ENCODE measurements around the gene TPST2. TPM values are rescaled to one million over a fixed set of nuclear protein-coding genes. Genes with fewer than 3 reads are reported as not detected.
A peak's percentile ranks its signal among the peaks of the same experiment; 100 is the strongest.

Gene TPST2
- total and polyA plus RNA-seq, 9 of the 15 experiments (the other 6 are each of a cell fraction or from before 2014, with no cell fraction given) = 14.2 to 123 (median 60.1) TPM

GRCh38 chr22:26610996-26611395 is 21.1 kb upstream of the TPST2 start:
- Histone ChIP-seq H3K4me2 (ENCODE audit: insufficient read depth, low read length) (no peak overlapping the region), H2AFZ (ENCODE audit: low read depth, low read length) (no peak overlapping the region), H3K36me3 (ENCODE audit: control insufficient read depth, insufficient read depth, low read length) (no peaks in the 10 kb centered on the region), H3K4me3 (no peak overlapping the region), H3K27ac (ENCODE audit: extremely low read depth, low read depth, low read length) (no peak overlapping the region), H3K9ac (ENCODE audit: insufficient read depth in 1 of 2, low read depth in 2 of 2, low read length in 2 of 2) (no peak overlapping the region; a peak in 1 of 4 replicates), H4K20me1 (replicated peaks; ENCODE audit: control insufficient read depth, insufficient read depth, low read length) (no peaks in the 10 kb centered on the region), H3K4me1 (replicated peaks in 1 of 2; ENCODE audit: control insufficient read depth in 2 of 2, insufficient read depth in 2 of 2, low read length in 2 of 2) (peaks cover 11 to 16% of the 10 kb centered on the region in 2 experiments; a peak in 4 of 5 replicates), H3K9me3 (replicated peaks; ENCODE audit: control insufficient read depth, insufficient read depth, low read depth, low read length) (no peaks in the 10 kb centered on the region), H3K9me1 (ENCODE audit: control insufficient read depth, insufficient read depth, low read length) (no peaks in the 10 kb centered on the region), H3K79me2 (ENCODE audit: control insufficient read depth, insufficient read depth, low read length) (no peaks in the 10 kb centered on the region), H3K27me3 (ENCODE audit: control insufficient read depth in 2 of 2, insufficient read depth in 2 of 2, low read length in 2 of 2) (no peaks in the 10 kb centered on the region)
- intact Hi-C loops (cut with micrococcal nuclease) = no loop called here
- ChIA-PET POLR2A (no interaction called here), CTCF (ENCODE audit: low intra/inter-chr PET ratio) (no interaction called here)
- ATAC-seq (no peak), FAIRE-seq (no peak), DNase-seq (ENCODE audit: extremely low read depth in 1 of 4, low spot score in 3 of 4) (peak in 2 of 4 experiments; percentile 35 to 42)
- no TSS peak for BruUV-seq (replicated peaks)
- no peak for TF ChIP-seq SFPQ (IDR thresholded peaks at IDR 0.05; ENCODE audit: low read depth, low read length)
- peak in 1 of 2 experiments; percentile 33; a peak in 1 of 4 replicates for TF ChIP-seq RCOR1 (IDR thresholded peaks at IDR 0.05; ENCODE audit: borderline replicate concordance in 1 of 2, low read depth in 2 of 2, low read length in 2 of 2)
- TF ChIP-seq EP400 (IDR thresholded peaks at IDR 0.05) = no peak
- TF ChIP-seq, protein P1, sequence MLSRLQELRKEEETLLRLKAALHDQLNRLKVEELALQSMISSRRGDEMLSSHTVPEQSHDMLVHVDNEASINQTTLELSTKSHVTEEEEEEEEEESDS (CRISPR knock-in tag; IDR thresholded peaks at IDR 0.05) = no peak
- TF ChIP-seq ZFP36 (IDR thresholded peaks at IDR 0.05; ENCODE audit: low read depth, low read length, partially characterized antibody) = peak; percentile 21
- peak; percentile 53 to 57; a peak in 3 of 4 replicates for TF ChIP-seq KDM1A (IDR thresholded peaks at IDR 0.05)
- peak; percentile 70 for TF ChIP-seq RBM25 (IDR thresholded peaks at IDR 0.05; ENCODE audit: low read depth, low read length, severe bottlenecking)
- no peak for TF ChIP-seq CC2D1A (IDR thresholded peaks at IDR 0.05)
- peak; percentile 72 for TF ChIP-seq BCOR (IDR thresholded peaks at IDR 0.05)
- TF ChIP-seq ADNP (tag; IDR thresholded peaks at IDR 0.05) = peak; percentile 75
- TF ChIP-seq ESRRA (IDR thresholded peaks at IDR 0.05; ENCODE audit: borderline replicate concordance, low read depth) = peak; percentile 45; the same call in 1 of the 2 replicates
- no peak for TF ChIP-seq PHF8 (IDR thresholded peaks at IDR 0.05; ENCODE audit: borderline replicate concordance, low read length)
- in situ Hi-C loops (cut with MboI) = no loop called here
- WGBS (ENCODE audit: insufficient coverage, low coverage, missing lambda C conversion rate) = 33% methylated on average over 1 of the region's 2 CpGs
